Liver (tissue), 3 donors: Measurements from ENCODE around the gene IL11.

Experiments used
- EGR1 ChIP-seq, 2 donors: IDR thresholded peaks; 2 replicates each; pipeline ENCODE4 v1.6.1; 2016 to 2018; ENCODE audit warnings: antibody characterized with exemption in 2 of 2, low read depth in 2 of 2
- FOXA1 ChIP-seq: IDR thresholded peaks from 2 replicates; pipeline ENCODE4 v1.6.1; 2016; ENCODE audit warnings: antibody characterized with exemption
- GABPA ChIP-seq, 2 donors: IDR thresholded peaks in 1 of 2; conservative IDR thresholded peaks in 1 of 2; 2 replicates each; pipeline ENCODE4 v1.6.1; 2016; ENCODE audit warnings: antibody characterized with exemption in 2 of 2, mild to moderate bottlenecking in 1 of 2, moderate library complexity in 1 of 2
- HNF4A ChIP-seq, 2 donors: conservative IDR thresholded peaks; 2 replicates each; pipeline ENCODE4 v1.6.1; 2016; ENCODE audit warnings: antibody characterized with exemption in 2 of 2, mild to moderate bottlenecking in 2 of 2
- HNF4G ChIP-seq: IDR thresholded peaks from 2 replicates; pipeline ENCODE4 v1.6.1; 2016; ENCODE audit warnings: antibody characterized with exemption
- NR2F2 ChIP-seq: IDR thresholded peaks from 2 replicates; pipeline ENCODE4 v1.6.1; 2016; ENCODE audit warnings: antibody characterized with exemption
- RAD21 ChIP-seq, 2 donors: IDR thresholded peaks; 2 replicates each; pipeline ENCODE4 v1.6.1; 2016; ENCODE audit warnings: antibody characterized with exemption in 2 of 2, mild to moderate bottlenecking in 2 of 2
- TAF1 ChIP-seq: conservative IDR thresholded peaks from 2 replicates; pipeline ENCODE4 v1.6.1; 2016; ENCODE audit warnings: antibody characterized with exemption, mild to moderate bottlenecking
- TF ChIP-seq, protein P1 (sequence below): IDR thresholded peaks from 2 replicates; pipeline ENCODE4 v1.6.1; 2016; ENCODE audit warnings: antibody characterized with exemption
- TF ChIP-seq, protein P2 (sequence below): fragments of 150-350 bp; IDR thresholded peaks from 2 replicates; pipeline ENCODE4 v1.5.1; 2017; ENCODE audit warnings: improper control_type of control experiment, low read depth, low read length; ENCODE audit not compliant: missing input control
- TF ChIP-seq, protein P3 (sequence below): IDR thresholded peaks from 2 replicates; pipeline ENCODE4 v1.6.1; 2016; ENCODE audit warnings: antibody characterized with exemption, mild to moderate bottlenecking
- TF ChIP-seq, protein P4 (sequence below): IDR thresholded peaks from 2 replicates; pipeline ENCODE4 v1.6.1; 2016; ENCODE audit warnings: antibody characterized with exemption
- donor health status: healthy.
- donor health status: healthy.

DNA sequence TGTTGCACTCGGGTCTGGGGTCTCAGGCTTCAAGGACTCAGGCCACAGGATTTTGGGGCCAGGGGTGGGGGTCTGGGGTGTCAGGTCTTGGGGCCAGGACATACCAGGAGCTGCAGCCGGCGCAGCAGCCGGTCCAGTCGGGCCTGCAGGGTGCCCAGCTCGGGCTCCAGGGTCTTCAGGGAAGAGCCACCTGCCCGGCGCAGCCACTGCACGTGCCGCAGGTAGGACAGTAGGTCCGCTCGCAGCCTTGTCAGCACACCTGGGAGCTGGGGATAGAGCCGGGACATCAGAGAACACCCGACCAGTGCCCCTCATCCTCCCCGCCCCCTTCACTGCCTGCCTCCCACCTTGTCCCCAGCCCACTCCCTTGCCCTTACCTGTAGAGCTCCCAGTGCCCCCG lies 2.2 kb downstream of the IL11 start:
- TF ChIP-seq FOXA1 (no peak), EGR1 (IDR thresholded peaks at IDR 0.05; ENCODE audit: low read depth in 2 of 2) (no peak), TAF1 (no peak), HNF4G (no peak), HNF4A (conservative IDR thresholded peaks at IDR 0.05) (no peak), RAD21 (IDR thresholded peaks at IDR 0.05) (no peak), NR2F2 (no peak), GABPA (IDR thresholded peaks at IDR 0.05 in 1 of 2, conservative IDR thresholded peaks at IDR 0.05 in 1 of 2) (no peak)
- TF ChIP-seq, protein P1, sequence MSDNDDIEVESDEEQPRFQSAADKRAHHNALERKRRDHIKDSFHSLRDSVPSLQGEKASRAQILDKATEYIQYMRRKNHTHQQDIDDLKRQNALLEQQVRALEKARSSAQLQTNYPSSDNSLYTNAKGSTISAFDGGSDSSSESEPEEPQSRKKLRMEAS = no peak
- TF ChIP-seq, protein P2, sequence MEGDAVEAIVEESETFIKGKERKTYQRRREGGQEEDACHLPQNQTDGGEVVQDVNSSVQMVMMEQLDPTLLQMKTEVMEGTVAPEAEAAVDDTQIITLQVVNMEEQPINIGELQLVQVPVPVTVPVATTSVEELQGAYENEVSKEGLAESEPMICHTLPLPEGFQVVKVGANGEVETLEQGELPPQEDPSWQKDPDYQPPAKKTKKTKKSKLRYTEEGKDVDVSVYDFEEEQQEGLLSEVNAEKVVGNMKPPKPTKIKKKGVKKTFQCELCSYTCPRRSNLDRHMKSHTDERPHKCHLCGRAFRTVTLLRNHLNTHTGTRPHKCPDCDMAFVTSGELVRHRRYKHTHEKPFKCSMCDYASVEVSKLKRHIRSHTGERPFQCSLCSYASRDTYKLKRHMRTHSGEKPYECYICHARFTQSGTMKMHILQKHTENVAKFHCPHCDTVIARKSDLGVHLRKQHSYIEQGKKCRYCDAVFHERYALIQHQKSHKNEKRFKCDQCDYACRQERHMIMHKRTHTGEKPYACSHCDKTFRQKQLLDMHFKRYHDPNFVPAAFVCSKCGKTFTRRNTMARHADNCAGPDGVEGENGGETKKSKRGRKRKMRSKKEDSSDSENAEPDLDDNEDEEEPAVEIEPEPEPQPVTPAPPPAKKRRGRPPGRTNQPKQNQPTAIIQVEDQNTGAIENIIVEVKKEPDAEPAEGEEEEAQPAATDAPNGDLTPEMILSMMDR = no peak
- TF ChIP-seq, protein P3, sequence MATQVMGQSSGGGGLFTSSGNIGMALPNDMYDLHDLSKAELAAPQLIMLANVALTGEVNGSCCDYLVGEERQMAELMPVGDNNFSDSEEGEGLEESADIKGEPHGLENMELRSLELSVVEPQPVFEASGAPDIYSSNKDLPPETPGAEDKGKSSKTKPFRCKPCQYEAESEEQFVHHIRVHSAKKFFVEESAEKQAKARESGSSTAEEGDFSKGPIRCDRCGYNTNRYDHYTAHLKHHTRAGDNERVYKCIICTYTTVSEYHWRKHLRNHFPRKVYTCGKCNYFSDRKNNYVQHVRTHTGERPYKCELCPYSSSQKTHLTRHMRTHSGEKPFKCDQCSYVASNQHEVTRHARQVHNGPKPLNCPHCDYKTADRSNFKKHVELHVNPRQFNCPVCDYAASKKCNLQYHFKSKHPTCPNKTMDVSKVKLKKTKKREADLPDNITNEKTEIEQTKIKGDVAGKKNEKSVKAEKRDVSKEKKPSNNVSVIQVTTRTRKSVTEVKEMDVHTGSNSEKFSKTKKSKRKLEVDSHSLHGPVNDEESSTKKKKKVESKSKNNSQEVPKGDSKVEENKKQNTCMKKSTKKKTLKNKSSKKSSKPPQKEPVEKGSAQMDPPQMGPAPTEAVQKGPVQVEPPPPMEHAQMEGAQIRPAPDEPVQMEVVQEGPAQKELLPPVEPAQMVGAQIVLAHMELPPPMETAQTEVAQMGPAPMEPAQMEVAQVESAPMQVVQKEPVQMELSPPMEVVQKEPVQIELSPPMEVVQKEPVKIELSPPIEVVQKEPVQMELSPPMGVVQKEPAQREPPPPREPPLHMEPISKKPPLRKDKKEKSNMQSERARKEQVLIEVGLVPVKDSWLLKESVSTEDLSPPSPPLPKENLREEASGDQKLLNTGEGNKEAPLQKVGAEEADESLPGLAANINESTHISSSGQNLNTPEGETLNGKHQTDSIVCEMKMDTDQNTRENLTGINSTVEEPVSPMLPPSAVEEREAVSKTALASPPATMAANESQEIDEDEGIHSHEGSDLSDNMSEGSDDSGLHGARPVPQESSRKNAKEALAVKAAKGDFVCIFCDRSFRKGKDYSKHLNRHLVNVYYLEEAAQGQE = no peak
- TF ChIP-seq, protein P4, sequence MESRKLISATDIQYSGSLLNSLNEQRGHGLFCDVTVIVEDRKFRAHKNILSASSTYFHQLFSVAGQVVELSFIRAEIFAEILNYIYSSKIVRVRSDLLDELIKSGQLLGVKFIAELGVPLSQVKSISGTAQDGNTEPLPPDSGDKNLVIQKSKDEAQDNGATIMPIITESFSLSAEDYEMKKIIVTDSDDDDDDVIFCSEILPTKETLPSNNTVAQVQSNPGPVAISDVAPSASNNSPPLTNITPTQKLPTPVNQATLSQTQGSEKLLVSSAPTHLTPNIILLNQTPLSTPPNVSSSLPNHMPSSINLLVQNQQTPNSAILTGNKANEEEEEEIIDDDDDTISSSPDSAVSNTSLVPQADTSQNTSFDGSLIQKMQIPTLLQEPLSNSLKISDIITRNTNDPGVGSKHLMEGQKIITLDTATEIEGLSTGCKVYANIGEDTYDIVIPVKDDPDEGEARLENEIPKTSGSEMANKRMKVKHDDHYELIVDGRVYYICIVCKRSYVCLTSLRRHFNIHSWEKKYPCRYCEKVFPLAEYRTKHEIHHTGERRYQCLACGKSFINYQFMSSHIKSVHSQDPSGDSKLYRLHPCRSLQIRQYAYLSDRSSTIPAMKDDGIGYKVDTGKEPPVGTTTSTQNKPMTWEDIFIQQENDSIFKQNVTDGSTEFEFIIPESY = no peak
